Liver (tissue), 9 donors: ENCODE results near the gene NIPAL4. TPM values are rescaled to one million over a fixed set of nuclear protein-coding genes. Genes with fewer than 3 reads are reported as not detected.

Experiments
- DNase-seq: peaks from one replicate; pipeline ENCODE4 v3.0.0-alpha.2; 2017; ENCODE audit warnings: low spot score
- H3K27ac ChIP-seq, 2 donors: one replicate each; pipeline ENCODE4 v1.7.0; 2013; ENCODE audit warnings: inconsistent platforms in 2 of 2, low read length in 2 of 2, control low read depth in 1 of 2, low read depth in 1 of 2, mild to moderate bottlenecking in 1 of 2
- H3K27me3 ChIP-seq, 4 donors: one replicate each; pipeline versions ENCODE4 v1.6.1 to v1.7.0; 2013; ENCODE audit warnings: low read length in 3 of 4, inconsistent platforms in 1 of 4, mild to moderate bottlenecking in 1 of 4, moderate library complexity in 1 of 4; ENCODE audit not compliant: control insufficient read depth in 4 of 4, insufficient read depth in 4 of 4
- H3K36me3 ChIP-seq, 4 donors: one replicate each; pipeline versions ENCODE4 v1.6.1 to v1.7.0; 2013; ENCODE audit warnings: low read length in 3 of 4, mild to moderate bottlenecking in 3 of 4, low read depth in 1 of 4, moderate library complexity in 1 of 4; ENCODE audit not compliant: control insufficient read depth in 4 of 4, insufficient read depth in 3 of 4
- H3K4me1 ChIP-seq, 4 donors: one replicate each; pipeline versions ENCODE4 v1.6.1 to v1.7.0; 2013; ENCODE audit warnings: low read length in 3 of 4, mild to moderate bottlenecking in 3 of 4, moderate library complexity in 1 of 4; ENCODE audit not compliant: control insufficient read depth in 4 of 4, insufficient read depth in 4 of 4
- H3K4me3 ChIP-seq, 3 donors: one replicate each; pipeline versions ENCODE4 v1.6.1 to v1.7.0; 2013; ENCODE audit warnings: low read length in 3 of 3, control low read depth in 1 of 3, low read depth in 1 of 3, mild to moderate bottlenecking in 1 of 3
- H3K9ac ChIP-seq, 2 donors: one replicate each; pipeline ENCODE4 v1.7.0; 2013; ENCODE audit warnings: low read length in 2 of 2, mild to moderate bottlenecking in 2 of 2, moderate library complexity in 2 of 2, control low read depth in 1 of 2, low read depth in 1 of 2
- H3K9me3 ChIP-seq, 4 donors: one replicate each; pipeline versions ENCODE4 v1.6.1 to v1.7.0; 2013; ENCODE audit warnings: low read length in 3 of 4; ENCODE audit not compliant: control insufficient read depth in 4 of 4
- EGR1 ChIP-seq, 2 donors: IDR thresholded peaks; 2 replicates each; pipeline ENCODE4 v1.6.1; 2016 to 2018; ENCODE audit warnings: antibody characterized with exemption in 2 of 2, low read depth in 2 of 2
- FOXA1 ChIP-seq: IDR thresholded peaks from 2 replicates; pipeline ENCODE4 v1.6.1; 2016; ENCODE audit warnings: antibody characterized with exemption
- FOXA2 ChIP-seq: IDR thresholded peaks from 2 replicates; pipeline ENCODE4 v1.6.1; 2016; ENCODE audit warnings: antibody characterized with exemption
- GABPA ChIP-seq, 2 donors: IDR thresholded peaks in 1 of 2; conservative IDR thresholded peaks in 1 of 2; 2 replicates each; pipeline ENCODE4 v1.6.1; 2016; ENCODE audit warnings: antibody characterized with exemption in 2 of 2, mild to moderate bottlenecking in 1 of 2, moderate library complexity in 1 of 2
- HNF4A ChIP-seq, 2 donors: conservative IDR thresholded peaks; 2 replicates each; pipeline ENCODE4 v1.6.1; 2016; ENCODE audit warnings: antibody characterized with exemption in 2 of 2, mild to moderate bottlenecking in 2 of 2
- HNF4G ChIP-seq: IDR thresholded peaks from 2 replicates; pipeline ENCODE4 v1.6.1; 2016; ENCODE audit warnings: antibody characterized with exemption
- JUND ChIP-seq, 2 donors: IDR thresholded peaks; 2 replicates each; pipeline ENCODE4 v1.6.1; 2016; ENCODE audit warnings: antibody characterized with exemption in 2 of 2
- NR2F2 ChIP-seq: IDR thresholded peaks from 2 replicates; pipeline ENCODE4 v1.6.1; 2016; ENCODE audit warnings: antibody characterized with exemption
- RAD21 ChIP-seq, 2 donors: IDR thresholded peaks; 2 replicates each; pipeline ENCODE4 v1.6.1; 2016; ENCODE audit warnings: antibody characterized with exemption in 2 of 2, mild to moderate bottlenecking in 2 of 2
- RXRA ChIP-seq, 2 donors: IDR thresholded peaks; 2 replicates each; pipeline ENCODE4 v1.6.1; 2017 to 2018; ENCODE audit warnings: antibody characterized with exemption in 2 of 2, mild to moderate bottlenecking in 1 of 2
- SP1 ChIP-seq: IDR thresholded peaks from 2 replicates; pipeline ENCODE4 v1.6.1; 2018; ENCODE audit warnings: antibody characterized with exemption, mild to moderate bottlenecking
- TAF1 ChIP-seq: conservative IDR thresholded peaks from 2 replicates; pipeline ENCODE4 v1.6.1; 2016; ENCODE audit warnings: antibody characterized with exemption, mild to moderate bottlenecking
- YY1 ChIP-seq: IDR thresholded peaks from 2 replicates; pipeline ENCODE4 v1.6.1; 2016; ENCODE audit warnings: antibody characterized with exemption, mild to moderate bottlenecking
- WGBS: extraction: QIAGEN DNeasy Blood & Tissue Kit; methylation state at CpG from one replicate; pipeline ENCODE4 v1.1.7; 2013; 5-methylcytosine and 5-hydroxymethylcytosine counted together
- polyA plus RNA-seq, 2 donors: library from polyadenylated mRNA; stranded (reverse) in 1 of 2; unstranded in 1 of 2; fragments of 200-250 nt in 1 of 2; fragments of >200 nt in 1 of 2; fragmentation: Nextera tagmentation in 1 of 2; extraction: Ambion mirVana in 1 of 2; gene quantifications; one replicate each; pipeline versions ENCODE4 v1.2.1 to v1.2.3, GENCODE V29; 2013 to 2015
- total RNA-seq, 2 donors: library from RNA; depleted of rRNA; stranded (reverse); fragments of >200 nt; gene quantifications; one replicate each; pipeline ENCODE4 v1.2.3, GENCODE V29; 2014
- TF ChIP-seq, protein P1 (sequence below): IDR thresholded peaks from 2 replicates; pipeline ENCODE4 v1.6.1; 2016; ENCODE audit warnings: antibody characterized with exemption
- TF ChIP-seq, protein P2 (sequence below): IDR thresholded peaks from 2 replicates; pipeline ENCODE4 v1.6.1; 2016; ENCODE audit warnings: antibody characterized with exemption
- TF ChIP-seq, protein P3 (sequence below): fragments of 150-350 bp; IDR thresholded peaks from 2 replicates; pipeline ENCODE4 v1.5.1; 2017; ENCODE audit warnings: improper control_type of control experiment, low read depth, low read length; ENCODE audit not compliant: missing input control
- TF ChIP-seq, protein P4 (sequence below): IDR thresholded peaks from 2 replicates; pipeline ENCODE4 v1.6.1; 2016; ENCODE audit warnings: antibody characterized with exemption, mild to moderate bottlenecking
- donor health status: healthy.
- donor health status: healthy.
- donor health status: healthy.
- donor health status: healthy.
- donor health status: healthy.

The NIPAL4 gene
- total and polyA plus RNA-seq, 4 donors = not detected

DNA sequence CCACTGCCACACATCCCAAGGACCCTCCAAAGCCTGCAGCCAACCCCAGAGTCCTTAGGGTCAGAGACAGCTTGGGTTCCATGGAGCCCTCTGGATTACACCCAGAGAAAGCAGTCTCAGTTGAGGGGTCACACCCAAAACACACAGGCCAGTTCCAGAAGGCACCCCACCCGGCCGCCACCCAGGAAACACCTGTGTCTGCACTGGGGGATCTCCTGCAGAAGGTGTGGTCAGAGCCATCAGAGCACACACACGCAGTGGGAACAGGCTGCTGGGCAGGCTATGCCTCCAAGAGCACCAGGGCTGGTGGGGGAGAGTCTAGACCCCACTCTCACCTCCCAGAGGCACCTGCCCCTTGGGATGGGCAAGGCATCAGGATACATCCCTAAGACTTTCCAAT is 27.3 kb downstream of the NIPAL4 start:
- peaks cover 0 to 16% (median 15%) of the 10 kb centered on the region in 4 donors for H3K4me1 ChIP-seq
- no peaks in the 10 kb centered on the region for H3K9me3 ChIP-seq
- no peak overlapping the region for H3K27ac ChIP-seq
- no peak overlapping the region for H3K9ac ChIP-seq
- TF ChIP-seq YY1 (no peak), FOXA1 (no peak), EGR1 (IDR thresholded peaks at IDR 0.05; ENCODE audit: low read depth in 2 of 2) (no peak), HNF4A (conservative IDR thresholded peaks at IDR 0.05) (no peak), TAF1 (no peak), HNF4G (no peak), JUND (IDR thresholded peaks at IDR 0.05) (no peak), GABPA (IDR thresholded peaks at IDR 0.05 in 1 of 2, conservative IDR thresholded peaks at IDR 0.05 in 1 of 2) (no peak), SP1 (no peak), NR2F2 (no peak), RXRA (IDR thresholded peaks at IDR 0.05) (no peak)
- TF ChIP-seq, protein P1, sequence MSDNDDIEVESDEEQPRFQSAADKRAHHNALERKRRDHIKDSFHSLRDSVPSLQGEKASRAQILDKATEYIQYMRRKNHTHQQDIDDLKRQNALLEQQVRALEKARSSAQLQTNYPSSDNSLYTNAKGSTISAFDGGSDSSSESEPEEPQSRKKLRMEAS = no peak
- TF ChIP-seq, protein P2, sequence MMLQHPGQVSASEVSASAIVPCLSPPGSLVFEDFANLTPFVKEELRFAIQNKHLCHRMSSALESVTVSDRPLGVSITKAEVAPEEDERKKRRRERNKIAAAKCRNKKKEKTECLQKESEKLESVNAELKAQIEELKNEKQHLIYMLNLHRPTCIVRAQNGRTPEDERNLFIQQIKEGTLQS = no peak
- TF ChIP-seq, protein P3, sequence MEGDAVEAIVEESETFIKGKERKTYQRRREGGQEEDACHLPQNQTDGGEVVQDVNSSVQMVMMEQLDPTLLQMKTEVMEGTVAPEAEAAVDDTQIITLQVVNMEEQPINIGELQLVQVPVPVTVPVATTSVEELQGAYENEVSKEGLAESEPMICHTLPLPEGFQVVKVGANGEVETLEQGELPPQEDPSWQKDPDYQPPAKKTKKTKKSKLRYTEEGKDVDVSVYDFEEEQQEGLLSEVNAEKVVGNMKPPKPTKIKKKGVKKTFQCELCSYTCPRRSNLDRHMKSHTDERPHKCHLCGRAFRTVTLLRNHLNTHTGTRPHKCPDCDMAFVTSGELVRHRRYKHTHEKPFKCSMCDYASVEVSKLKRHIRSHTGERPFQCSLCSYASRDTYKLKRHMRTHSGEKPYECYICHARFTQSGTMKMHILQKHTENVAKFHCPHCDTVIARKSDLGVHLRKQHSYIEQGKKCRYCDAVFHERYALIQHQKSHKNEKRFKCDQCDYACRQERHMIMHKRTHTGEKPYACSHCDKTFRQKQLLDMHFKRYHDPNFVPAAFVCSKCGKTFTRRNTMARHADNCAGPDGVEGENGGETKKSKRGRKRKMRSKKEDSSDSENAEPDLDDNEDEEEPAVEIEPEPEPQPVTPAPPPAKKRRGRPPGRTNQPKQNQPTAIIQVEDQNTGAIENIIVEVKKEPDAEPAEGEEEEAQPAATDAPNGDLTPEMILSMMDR = no peak
- H3K36me3 ChIP-seq = peaks cover 0 to 17% (median 10%) of the 10 kb centered on the region in 4 donors
- no peak overlapping the region for H3K4me3 ChIP-seq
- DNase-seq = no peak
- no peaks in the 10 kb centered on the region for H3K27me3 ChIP-seq
- 86% methylated on average over 3 of the region's 3 CpGs for whole genome bisulfite sequencing

DNA sequence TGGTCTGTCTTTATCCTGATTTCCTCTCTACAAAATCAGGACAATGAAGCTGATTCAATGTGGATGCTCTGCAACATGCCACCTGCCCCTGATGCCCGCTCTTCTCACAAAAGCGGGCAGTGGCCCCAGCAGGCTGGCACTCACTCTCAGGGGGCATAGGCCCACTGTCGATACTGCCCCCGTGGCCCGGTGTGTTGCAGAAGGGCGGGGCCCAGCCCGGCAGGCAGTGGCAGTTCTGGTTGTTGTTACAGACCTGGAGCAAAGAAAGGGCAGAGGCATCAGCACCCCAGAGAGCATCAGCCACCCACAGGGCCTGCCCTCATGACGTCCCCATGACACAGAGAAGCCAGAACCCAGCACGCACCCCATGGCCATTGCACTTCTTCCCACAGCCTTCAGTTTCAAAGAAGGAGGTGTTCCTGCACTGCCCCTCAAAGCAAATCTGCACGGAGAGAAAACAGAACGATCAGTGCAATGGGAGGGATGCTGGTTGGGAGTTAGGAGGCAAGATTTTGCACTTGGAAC is 31.5 kb downstream of the NIPAL4 start:
- H3K9ac ChIP-seq = no peak overlapping the region
- TF ChIP-seq TAF1 = no peak
- no peak for TF ChIP-seq SP1
- TF ChIP-seq, protein P2 = no peak
- no peak for TF ChIP-seq YY1
- TF ChIP-seq, protein P4, sequence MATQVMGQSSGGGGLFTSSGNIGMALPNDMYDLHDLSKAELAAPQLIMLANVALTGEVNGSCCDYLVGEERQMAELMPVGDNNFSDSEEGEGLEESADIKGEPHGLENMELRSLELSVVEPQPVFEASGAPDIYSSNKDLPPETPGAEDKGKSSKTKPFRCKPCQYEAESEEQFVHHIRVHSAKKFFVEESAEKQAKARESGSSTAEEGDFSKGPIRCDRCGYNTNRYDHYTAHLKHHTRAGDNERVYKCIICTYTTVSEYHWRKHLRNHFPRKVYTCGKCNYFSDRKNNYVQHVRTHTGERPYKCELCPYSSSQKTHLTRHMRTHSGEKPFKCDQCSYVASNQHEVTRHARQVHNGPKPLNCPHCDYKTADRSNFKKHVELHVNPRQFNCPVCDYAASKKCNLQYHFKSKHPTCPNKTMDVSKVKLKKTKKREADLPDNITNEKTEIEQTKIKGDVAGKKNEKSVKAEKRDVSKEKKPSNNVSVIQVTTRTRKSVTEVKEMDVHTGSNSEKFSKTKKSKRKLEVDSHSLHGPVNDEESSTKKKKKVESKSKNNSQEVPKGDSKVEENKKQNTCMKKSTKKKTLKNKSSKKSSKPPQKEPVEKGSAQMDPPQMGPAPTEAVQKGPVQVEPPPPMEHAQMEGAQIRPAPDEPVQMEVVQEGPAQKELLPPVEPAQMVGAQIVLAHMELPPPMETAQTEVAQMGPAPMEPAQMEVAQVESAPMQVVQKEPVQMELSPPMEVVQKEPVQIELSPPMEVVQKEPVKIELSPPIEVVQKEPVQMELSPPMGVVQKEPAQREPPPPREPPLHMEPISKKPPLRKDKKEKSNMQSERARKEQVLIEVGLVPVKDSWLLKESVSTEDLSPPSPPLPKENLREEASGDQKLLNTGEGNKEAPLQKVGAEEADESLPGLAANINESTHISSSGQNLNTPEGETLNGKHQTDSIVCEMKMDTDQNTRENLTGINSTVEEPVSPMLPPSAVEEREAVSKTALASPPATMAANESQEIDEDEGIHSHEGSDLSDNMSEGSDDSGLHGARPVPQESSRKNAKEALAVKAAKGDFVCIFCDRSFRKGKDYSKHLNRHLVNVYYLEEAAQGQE = no peak
- TF ChIP-seq RXRA (IDR thresholded peaks at IDR 0.05) = no peak
- no peak for TF ChIP-seq EGR1 (IDR thresholded peaks at IDR 0.05; ENCODE audit: low read depth in 2 of 2)
- no peak for TF ChIP-seq JUND (IDR thresholded peaks at IDR 0.05)
- TF ChIP-seq HNF4A (conservative IDR thresholded peaks at IDR 0.05) = no peak
- TF ChIP-seq HNF4G = no peak
- TF ChIP-seq RAD21 (IDR thresholded peaks at IDR 0.05) = no peak
- TF ChIP-seq, protein P1 = no peak
- TF ChIP-seq FOXA2 = no peak
- WGBS = 93% methylated on average over 11 of the region's 11 CpGs
- H3K4me1 ChIP-seq = no peaks in the 10 kb centered on the region
- no peaks in the 10 kb centered on the region for H3K9me3 ChIP-seq
- H3K27ac ChIP-seq = no peak overlapping the region
- no peaks in the 10 kb centered on the region for H3K27me3 ChIP-seq
- no peak overlapping the region for H3K4me3 ChIP-seq
- no peak for DNase-seq
- peaks cover 0 to 24% (median 13%) of the 10 kb centered on the region in 4 donors for H3K36me3 ChIP-seq
